Measurements from ENCODE around the gene PTH.

Gene PTH

GRCh38 chr11:13479688-13480087, 16.1 kb downstream of the PTH start:
- TF ChIP-seq RAD21 (IDR thresholded peaks at IDR 0.05; ENCODE audit: low read depth) = no peak
- TF ChIP-seq EP300 (IDR thresholded peaks at IDR 0.05; ENCODE audit: borderline replicate concordance) = no peak
- no peak for TF ChIP-seq EGR1 (IDR thresholded peaks at IDR 0.05)
- no peak for TF ChIP-seq NFIC (IDR thresholded peaks at IDR 0.05)
- TF ChIP-seq TAF1 (IDR thresholded peaks at IDR 0.05; ENCODE audit: low read depth) = no peak
- no peak for TF ChIP-seq FOXM1 (IDR thresholded peaks at IDR 0.05; ENCODE audit: borderline replicate concordance, low read depth)
- no peak for TF ChIP-seq TEAD4 (IDR thresholded peaks at IDR 0.05)
- TF ChIP-seq CEBPB (IDR thresholded peaks at IDR 0.05) = no peak
- no peak for TF ChIP-seq USF1 (IDR thresholded peaks at IDR 0.05)
- TF ChIP-seq YY1 (IDR thresholded peaks at IDR 0.05; ENCODE audit: low read depth) = no peak
- TF ChIP-seq MAX (IDR thresholded peaks at IDR 0.05) = no peak
- TF ChIP-seq REST (IDR thresholded peaks at IDR 0.05; ENCODE audit: low read depth) = no peak
- no peak for TF ChIP-seq TCF12 (IDR thresholded peaks at IDR 0.05; ENCODE audit: low read depth)
- no peak for TF ChIP-seq ZBTB7A (IDR thresholded peaks at IDR 0.05; ENCODE audit: low read depth)

- TF ChIP-seq CEBPB (IDR thresholded peaks at IDR 0.05) = no peak
Measured at GRCh38 chr11:13475091-13475490, 20.7 kb downstream of the PTH start.

- TF ChIP-seq CREB1 (IDR thresholded peaks at IDR 0.05; ENCODE audit: low read depth) (no peak), FOXM1 (IDR thresholded peaks at IDR 0.05; ENCODE audit: borderline replicate concordance, low read depth) (no peak), NFIC (IDR thresholded peaks at IDR 0.05) (no peak), ZBTB7A (IDR thresholded peaks at IDR 0.05; ENCODE audit: low read depth) (no peak), USF1 (IDR thresholded peaks at IDR 0.05) (no peak), MAX (IDR thresholded peaks at IDR 0.05) (no peak), TAF1 (IDR thresholded peaks at IDR 0.05; ENCODE audit: low read depth) (no peak), REST (IDR thresholded peaks at IDR 0.05; ENCODE audit: low read depth) (no peak), YY1 (IDR thresholded peaks at IDR 0.05; ENCODE audit: low read depth) (no peak), EP300 (IDR thresholded peaks at IDR 0.05; ENCODE audit: borderline replicate concordance) (no peak), TCF12 (IDR thresholded peaks at IDR 0.05; ENCODE audit: low read depth) (no peak)
Measured at GRCh38 chr11:13473013-13473722, 22.6 kb downstream of the PTH start.

GRCh38 chr11:13468750-13469149, 27.0 kb downstream of the PTH start:
- TF ChIP-seq ZBTB7A (IDR thresholded peaks at IDR 0.05; ENCODE audit: low read depth) (no peak), NFIC (IDR thresholded peaks at IDR 0.05) (no peak), USF1 (IDR thresholded peaks at IDR 0.05) (no peak), REST (IDR thresholded peaks at IDR 0.05; ENCODE audit: low read depth) (no peak), EP300 (IDR thresholded peaks at IDR 0.05; ENCODE audit: borderline replicate concordance) (no peak), CREB1 (IDR thresholded peaks at IDR 0.05; ENCODE audit: low read depth) (no peak), TAF1 (IDR thresholded peaks at IDR 0.05; ENCODE audit: low read depth) (no peak), TCF12 (IDR thresholded peaks at IDR 0.05; ENCODE audit: low read depth) (no peak), MAX (IDR thresholded peaks at IDR 0.05) (no peak)
